ENCODE results near the gene CD1B.

- TF ChIP-seq CTCF (IDR thresholded peaks at IDR 0.05) (no peak), POLR2A (IDR thresholded peaks at IDR 0.05) (no peak)
Observed at GRCh38 chr1:158355773-158356285, 24.5 kb upstream of the CD1B start.
